NCI-H446 treated with DMSO at 0.1 percent for 48 hours (cell line): ENCODE results near the gene APCS.

ENCODE experiments used
- DNase-seq: peaks from one replicate; lab custom pipeline; 2025; lab: John Stamatoyannopoulos, UW

The APCS gene

GRCh38 chr1:159587461-159587951, at the start of gene APCS:
Gene APCS, plus strand, starts transcription at chr1:159587826. Its CDS starts 96 bp downstream, at chr1:159587922.
- DNase-seq: no peak

- DNase-seq: no peak
Observed at GRCh38 chr1:159548126-159548525, 39.5 kb upstream of the APCS start.

GRCh38 chr1:159554261-159554660, 33.4 kb upstream of the APCS start:
- no peak for DNase-seq

- DNase-seq: no peak
Observed at GRCh38 chr1:159554696-159555095, 32.9 kb upstream of the APCS start.

- DNase-seq: no peak
Observed at GRCh38 chr1:159556931-159557369, 30.7 kb upstream of the APCS start.

GRCh38 chr1:159560599-159560998, 27.0 kb upstream of the APCS start:
- DNase-seq: no peak

GRCh38 chr1:159561497-159561896, 26.1 kb upstream of the APCS start:
- DNase-seq: no peak

GRCh38 chr1:159562680-159563079, 24.9 kb upstream of the APCS start:
- no peak for DNase-seq

GRCh38 chr1:159577446-159577845, 10.2 kb upstream of the APCS start:
- no peak for DNase-seq

- no peak for DNase-seq
Observed at GRCh38 chr1:159580340-159580739, 7.3 kb upstream of the APCS start.

- DNase-seq: no peak
Observed at GRCh38 chr1:159581422-159581821, 6.2 kb upstream of the APCS start.

- no peak for DNase-seq
Observed at GRCh38 chr1:159584536-159584935, 3.1 kb upstream of the APCS start.

GRCh38 chr1:159591981-159592380, 4.4 kb downstream of the APCS start:
- no peak for DNase-seq

GRCh38 chr1:159594625-159595405, 7.2 kb downstream of the APCS start:
- no peak for DNase-seq

GRCh38 chr1:159598196-159598595, 10.6 kb downstream of the APCS start:
- no peak for DNase-seq

- no peak for DNase-seq
Observed at GRCh38 chr1:159600894-159601293, 13.3 kb downstream of the APCS start.

- DNase-seq: no peak
Observed at GRCh38 chr1:159602501-159602999, 14.9 kb downstream of the APCS start.

GRCh38 chr1:159612211-159612885, 24.7 kb downstream of the APCS start:
- DNase-seq: no peak

GRCh38 chr1:159632922-159633321, 45.3 kb downstream of the APCS start:
- no peak for DNase-seq
